ENCODE measurements around the gene ERICH6.

Gene ERICH6

GRCh38 chr3:150662410-150663200 is 41.1 kb downstream of the ERICH6 start:
- no peak for TF ChIP-seq CTCF (IDR thresholded peaks at IDR 0.05; ENCODE audit: control insufficient read depth, extremely low read depth, insufficient read depth)
- DNase-seq (ENCODE audit: low read depth): no peak
- H3K4me3 ChIP-seq (ENCODE audit: low read depth, low read length): no peak overlapping the region

DNA sequence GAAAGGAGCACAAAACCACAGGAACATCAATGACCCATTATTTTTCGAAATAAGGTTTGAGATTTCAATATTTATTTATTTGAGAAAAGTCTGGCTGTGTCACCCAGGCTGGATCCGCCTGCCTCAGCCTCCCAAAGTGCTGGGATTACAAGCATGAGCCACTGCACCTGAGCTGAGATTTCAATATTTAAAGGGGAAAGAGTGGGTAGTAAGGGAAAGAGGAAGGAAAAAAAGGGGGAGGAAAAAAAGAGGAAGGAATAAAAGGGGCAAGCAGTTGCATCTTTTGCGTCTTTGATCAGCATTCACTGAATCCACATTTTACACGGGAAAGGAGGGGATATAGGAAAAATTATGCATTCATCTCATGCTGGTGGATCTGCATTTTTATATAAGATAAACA is 47.4 kb downstream of the ERICH6 start:
- DNase-seq (ENCODE audit: low read depth): no peak
- TF ChIP-seq CTCF (IDR thresholded peaks at IDR 0.05; ENCODE audit: control insufficient read depth, extremely low read depth, insufficient read depth): no peak

GRCh38 chr3:150653110-150653561 is 50.6 kb downstream of the ERICH6 start:
- H3K4me3 ChIP-seq (ENCODE audit: low read depth, low read length): no peak overlapping the region
- DNase-seq (ENCODE audit: low read depth): no peak
- no peak for TF ChIP-seq CTCF (IDR thresholded peaks at IDR 0.05; ENCODE audit: control insufficient read depth, extremely low read depth, insufficient read depth)

More for the DNA sequence above, 47.4 kb downstream of the ERICH6 start:
- H3K4me3 ChIP-seq (ENCODE audit: low read depth, low read length): no peak overlapping the region

- H3K4me3 ChIP-seq (ENCODE audit: low read depth, low read length): no peak overlapping the region
- DNase-seq (ENCODE audit: low read depth): no peak
- no peak for TF ChIP-seq CTCF (IDR thresholded peaks at IDR 0.05; ENCODE audit: control insufficient read depth, extremely low read depth, insufficient read depth)
Observed at GRCh38 chr3:150640256-150640655, 63.5 kb downstream of the ERICH6 start.

GRCh38 chr3:150639262-150639661 is 64.5 kb downstream of the ERICH6 start:
- H3K4me3 ChIP-seq (ENCODE audit: low read depth, low read length): no peak overlapping the region
- no peak for DNase-seq (ENCODE audit: low read depth)
- no peak for TF ChIP-seq CTCF (IDR thresholded peaks at IDR 0.05; ENCODE audit: control insufficient read depth, extremely low read depth, insufficient read depth)

DNA sequence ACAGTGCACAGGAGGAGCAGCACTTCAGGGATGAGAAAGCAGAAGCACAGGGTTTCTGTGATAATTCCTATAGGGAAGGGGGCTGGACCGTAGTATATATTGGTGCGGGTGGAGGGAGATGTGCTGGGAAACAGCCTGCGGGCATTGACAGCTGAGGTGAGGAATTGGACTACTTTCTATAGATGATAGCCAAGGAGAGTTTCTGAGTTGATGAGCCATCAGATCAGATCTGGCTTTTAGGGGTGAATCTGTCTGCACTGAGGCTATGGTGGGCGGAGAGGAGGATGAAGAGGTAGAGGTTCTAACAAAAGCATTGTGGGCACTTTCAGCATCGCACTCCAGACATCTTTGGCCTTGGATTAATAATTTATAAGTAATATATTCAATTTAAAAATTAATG is 67.5 kb downstream of the ERICH6 start:
- no peak for DNase-seq (ENCODE audit: low read depth)
- TF ChIP-seq CTCF (IDR thresholded peaks at IDR 0.05; ENCODE audit: control insufficient read depth, extremely low read depth, insufficient read depth): no peak
- no peak overlapping the region for H3K4me3 ChIP-seq (ENCODE audit: low read depth, low read length)

GRCh38 chr3:150635526-150635925 is 68.2 kb downstream of the ERICH6 start:
- no peak for TF ChIP-seq CTCF (IDR thresholded peaks at IDR 0.05; ENCODE audit: control insufficient read depth, extremely low read depth, insufficient read depth)
- no peak for DNase-seq (ENCODE audit: low read depth)
- H3K4me3 ChIP-seq (ENCODE audit: low read depth, low read length): no peak overlapping the region
